ENCODE measurements around the gene RBM17. TPM values are rescaled to one million over a fixed set of nuclear protein-coding genes. Genes with fewer than 3 reads are reported as not detected.

Gene RBM17
- total and polyA plus RNA-seq, 10 of the 15 experiments (the other 5 are each of a cell fraction or from before 2014, with no cell fraction given) = 28.4 to 181 (median 83.9) TPM

- TF ChIP-seq BCLAF1 (IDR thresholded peaks at IDR 0.05) (no peak), FOXM1 (IDR thresholded peaks at IDR 0.05; ENCODE audit: low read depth, low read length) (no peak), NFYB (IDR thresholded peaks at IDR 0.05; ENCODE audit: insufficient read depth, low read depth, low read length) (no peak), SREBF1 (IDR thresholded peaks at IDR 0.05; ENCODE audit: low read length) (no peak), IRF5 (IDR thresholded peaks at IDR 0.05; ENCODE audit: borderline replicate concordance) (no peak), EZH2 (IDR thresholded peaks at IDR 0.05; ENCODE audit: borderline replicate concordance, control insufficient read depth, low read depth, low read length) (no peak), BHLHE40 (IDR thresholded peaks at IDR 0.05; ENCODE audit: borderline replicate concordance in 1 of 2, low read depth in 2 of 2, low read length in 1 of 2) (peak in 1 of 2 experiments; percentile 60; a peak in 1 of 4 replicates), SMAD5 (IDR thresholded peaks at IDR 0.05; ENCODE audit: low read depth) (no peak), RFX5 (IDR thresholded peaks at IDR 0.05; ENCODE audit: low read depth, low read length) (no peak), SRF (IDR thresholded peaks at IDR 0.05; ENCODE audit: low read depth in 2 of 2, low read length in 2 of 2) (peak; percentile 97 to 98), ZSCAN29 (IDR thresholded peaks at IDR 0.05) (0 out of 2 replicates have a peak, but pooled peaks have one; percentile 33), PRDM15 (CRISPR knock-in tag; IDR thresholded peaks at IDR 0.05) (no peak), IKZF1 (conservative IDR thresholded peaks at IDR 0.05) (peak; percentile 83), STAT1 (conservative IDR thresholded peaks at IDR 0.05) (no peak), MAX (IDR thresholded peaks at IDR 0.05; ENCODE audit: low read depth, low read length) (no peak), CREB1 (IDR thresholded peaks at IDR 0.05; ENCODE audit: low read depth) (peak; percentile 57; the same call in 1 of the 2 replicates), E2F4 (IDR thresholded peaks at IDR 0.05; ENCODE audit: low read depth, low read length) (no peak), YBX1 (IDR thresholded peaks at IDR 0.05) (no peak), BMI1 (IDR thresholded peaks at IDR 0.05; ENCODE audit: borderline replicate concordance) (no peak), SPI1 (IDR thresholded peaks at IDR 0.05; ENCODE audit: borderline replicate concordance, insufficient read depth, low read depth, low read length) (no peak), EED (IDR thresholded peaks at IDR 0.05; ENCODE audit: low read depth) (peak; percentile 75)
Observed at GRCh38 chr10:6144406-6145165, 55.8 kb downstream of the RBM17 start (continued).
